BLaER1 (cell line): ENCODE measurements around the gene TCHHL1.
"Not testable (repeated sequence)": the region's sequence is repeated elsewhere in the genome, so short reads cannot be mapped to it uniquely, and the experiment has no call there.

Experiments used
- H3K27ac ChIP-seq: shearing (Covaris generic); formaldehyde crosslinking; 2 replicates; pipeline ENCODE4 v1.8.1; 2022
- H3K27me3 ChIP-seq: shearing (Covaris generic); formaldehyde crosslinking; 2 replicates; pipeline ENCODE4 v1.8.1; 2022
- H3K36me3 ChIP-seq: shearing (Covaris generic); formaldehyde crosslinking; 2 replicates; pipeline ENCODE4 v1.8.1; 2022
- H3K4me1 ChIP-seq: shearing (Covaris generic); formaldehyde crosslinking; 2 replicates; pipeline ENCODE4 v1.8.1; 2022
- H3K4me2 ChIP-seq: shearing (Covaris generic); formaldehyde crosslinking; 2 replicates; pipeline ENCODE4 v1.8.1; 2022
- H3K4me3 ChIP-seq: shearing (Covaris generic); formaldehyde crosslinking; 2 replicates; pipeline ENCODE4 v1.8.1; 2022
- H3K9ac ChIP-seq: shearing (Covaris generic); formaldehyde crosslinking; 2 replicates; pipeline ENCODE4 v1.8.1; 2022
- H3K9me3 ChIP-seq: shearing (Covaris generic); formaldehyde crosslinking; 2 replicates; pipeline ENCODE4 v1.8.1; 2022
- H4K20me1 ChIP-seq: shearing (Covaris generic); formaldehyde crosslinking; 2 replicates; pipeline ENCODE4 v1.8.1; 2022
- Cebpa-rat ChIP-seq: shearing (Covaris generic); IDR thresholded peaks from 2 replicates; pipeline ENCODE4 v1.8.1; 2022

TCHHL1 gene

GRCh38 chr1:152096931-152097330 is 8.1 kb upstream of the TCHHL1 start:
- H3K27ac ChIP-seq: no peak overlapping the region
- no peaks in the 10 kb centered on the region for H3K4me1 ChIP-seq
- H3K4me3 ChIP-seq: no peak overlapping the region
- TF ChIP-seq Cebpa-rat: no peak
- no peaks in the 10 kb centered on the region for H3K27me3 ChIP-seq
- no peaks in the 10 kb centered on the region for H3K36me3 ChIP-seq
- H4K20me1 ChIP-seq: no peaks in the 10 kb centered on the region
- H3K4me2 ChIP-seq: no peak overlapping the region
- no peak overlapping the region for H3K9ac ChIP-seq
- H3K9me3 ChIP-seq: peaks cover 15% of the 10 kb centered on the region

GRCh38 chr1:152086760-152087159 is 2.1 kb downstream of the TCHHL1 start:
- TF ChIP-seq Cebpa-rat: no peak
- Histone ChIP-seq H3K4me2 (peak overlapping the region; percentile 59), H3K27ac (no peak overlapping the region), H4K20me1 (no peaks in the 10 kb centered on the region), H3K36me3 (no peaks in the 10 kb centered on the region), H3K27me3 (no peaks in the 10 kb centered on the region), H3K4me3 (no peak overlapping the region), H3K4me1 (peaks cover 6% of the 10 kb centered on the region), H3K9me3 (no peaks in the 10 kb centered on the region), H3K9ac (no peak overlapping the region)

- Histone ChIP-seq H3K4me1 (peaks cover 6% of the 10 kb centered on the region), H4K20me1 (no peaks in the 10 kb centered on the region), H3K27ac (no peak overlapping the region), H3K9me3 (no peaks in the 10 kb centered on the region), H3K9ac (no peak overlapping the region), H3K4me3 (no peak overlapping the region), H3K4me2 (no peak overlapping the region), H3K36me3 (no peaks in the 10 kb centered on the region), H3K27me3 (no peaks in the 10 kb centered on the region)
- TF ChIP-seq Cebpa-rat: no peak
These were observed 4.0 kb downstream of the TCHHL1 start for GRCh38 chr1:152084853-152085252.

DNA sequence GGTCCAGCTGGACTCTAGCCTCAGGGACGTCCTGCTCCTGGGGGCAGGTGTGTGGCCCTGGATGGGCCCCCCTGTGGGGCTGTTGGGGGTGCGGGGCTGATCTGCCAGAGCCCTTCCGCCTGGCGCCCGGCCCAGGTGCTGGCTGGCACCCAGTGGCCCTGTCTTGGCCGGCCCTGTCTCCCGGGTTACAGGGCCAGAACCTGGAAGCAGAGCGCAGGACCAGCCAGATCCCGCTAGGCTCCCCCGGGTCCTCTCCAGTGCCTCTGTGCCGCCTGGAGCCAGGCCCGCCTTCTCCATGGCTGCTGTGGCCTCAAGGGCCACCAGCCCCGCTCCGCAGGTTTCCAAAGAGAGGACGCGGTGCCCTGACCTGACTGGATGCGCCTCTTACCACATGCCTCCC is 7.8 kb downstream of the TCHHL1 start:
- H3K9ac ChIP-seq, H3K27ac ChIP-seq, H4K20me1 ChIP-seq, H3K4me2 ChIP-seq, H3K36me3 ChIP-seq, H3K4me1 ChIP-seq, H3K4me3 ChIP-seq, H3K27me3 ChIP-seq: not testable (repeated sequence)
- H3K9me3 ChIP-seq: peaks cover 10% of the 10 kb centered on the region

DNA sequence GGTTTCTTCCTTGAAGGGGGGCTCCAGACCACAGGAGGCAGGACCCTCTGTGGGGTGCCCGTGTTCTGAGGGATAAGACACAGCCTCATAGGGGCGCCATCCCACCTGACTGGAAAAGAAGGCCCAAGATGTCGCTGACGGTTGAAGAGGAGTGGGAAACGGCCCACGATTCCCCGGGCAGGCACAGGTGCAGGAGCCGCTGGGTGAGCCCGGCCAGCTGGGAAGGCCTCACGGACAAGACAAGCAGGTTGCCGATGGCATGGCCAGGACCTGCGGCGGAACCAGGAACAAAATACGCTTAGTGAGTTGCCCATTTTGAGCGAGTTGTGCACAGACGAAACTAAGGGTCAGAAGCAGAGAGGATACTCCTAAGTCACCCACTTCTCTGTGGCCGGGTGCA is 8.4 kb downstream of the TCHHL1 start:
- H3K27me3 ChIP-seq, H3K4me3 ChIP-seq, H3K36me3 ChIP-seq: not testable (repeated sequence)

DNA sequence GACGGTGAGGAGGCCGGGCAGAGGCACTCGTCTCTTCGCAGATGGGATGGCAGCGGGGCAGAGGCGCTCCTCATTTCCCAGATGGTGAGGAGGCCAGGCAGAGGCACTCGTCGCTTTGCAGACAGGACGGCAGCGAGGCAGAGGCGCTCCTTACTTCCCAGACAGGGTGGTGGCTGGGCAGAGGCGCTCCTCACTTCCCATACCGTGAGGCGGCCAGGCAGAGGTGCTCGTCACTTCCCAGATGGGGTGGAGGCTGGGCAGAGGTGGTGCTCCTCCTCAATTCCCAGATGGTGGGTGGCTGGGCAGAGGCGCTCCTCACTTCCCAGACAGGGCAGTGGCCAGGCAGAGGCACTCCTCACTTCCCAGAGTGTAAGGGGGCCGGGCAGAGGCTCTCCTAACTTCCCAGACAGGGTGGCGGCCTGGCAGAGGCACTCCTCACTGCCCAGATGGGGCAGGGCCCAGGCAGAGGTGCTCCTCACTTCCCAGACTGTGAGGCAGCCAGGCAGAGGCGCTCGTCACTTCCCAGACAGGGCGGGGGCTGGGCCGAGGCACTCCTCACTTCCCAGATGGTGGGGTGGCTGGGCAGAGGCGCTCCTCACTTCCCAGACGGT is 9.9 kb downstream of the TCHHL1 start:
- Histone ChIP-seq H3K4me3 (no peak overlapping the region), H3K4me2 (no peak overlapping the region), H3K36me3 (no peaks in the 10 kb centered on the region), H4K20me1 (no peaks in the 10 kb centered on the region), H3K9me3 (peaks cover 10% of the 10 kb centered on the region), H3K9ac (no peak overlapping the region), H3K27ac (no peak overlapping the region), H3K4me1 (no peaks in the 10 kb centered on the region), H3K27me3 (no peaks in the 10 kb centered on the region)
- no peak for TF ChIP-seq Cebpa-rat

More for the DNA sequence above, 8.4 kb downstream of the TCHHL1 start:
- not testable (repeated sequence) for H3K4me1 ChIP-seq, H3K9ac ChIP-seq, H3K27ac ChIP-seq, H4K20me1 ChIP-seq, H3K4me2 ChIP-seq
- H3K9me3 ChIP-seq: peaks cover 10% of the 10 kb centered on the region

DNA sequence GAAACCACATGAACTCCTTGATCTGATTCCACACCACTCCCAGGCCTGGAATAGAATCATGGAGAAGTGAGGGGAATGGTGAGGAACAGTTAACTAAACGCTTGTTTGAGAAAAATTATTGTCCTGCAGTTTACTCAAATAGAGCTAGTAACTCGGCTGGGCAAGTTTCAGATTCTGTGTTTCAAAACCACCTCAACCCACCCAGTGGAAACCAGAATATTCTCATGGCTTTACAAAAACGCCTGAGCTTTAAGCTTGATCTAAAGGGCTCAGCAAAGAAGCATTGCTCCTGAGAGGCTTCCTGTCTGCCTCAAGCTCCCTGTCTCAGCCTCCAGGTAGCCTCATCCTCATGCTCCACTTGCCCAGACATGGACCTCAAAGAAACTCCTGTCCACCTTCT is 16.6 kb downstream of the TCHHL1 start:
- no peaks in the 10 kb centered on the region for H3K27me3 ChIP-seq
- H3K9me3 ChIP-seq: no peaks in the 10 kb centered on the region
- H4K20me1 ChIP-seq: no peaks in the 10 kb centered on the region
- no peak overlapping the region for H3K4me3 ChIP-seq
- H3K4me2 ChIP-seq: no peak overlapping the region
- no peaks in the 10 kb centered on the region for H3K36me3 ChIP-seq
- H3K4me1 ChIP-seq: peaks cover 9% of the 10 kb centered on the region
- H3K9ac ChIP-seq: no peak overlapping the region
- H3K27ac ChIP-seq: no peak overlapping the region
- TF ChIP-seq Cebpa-rat: no peak

DNA sequence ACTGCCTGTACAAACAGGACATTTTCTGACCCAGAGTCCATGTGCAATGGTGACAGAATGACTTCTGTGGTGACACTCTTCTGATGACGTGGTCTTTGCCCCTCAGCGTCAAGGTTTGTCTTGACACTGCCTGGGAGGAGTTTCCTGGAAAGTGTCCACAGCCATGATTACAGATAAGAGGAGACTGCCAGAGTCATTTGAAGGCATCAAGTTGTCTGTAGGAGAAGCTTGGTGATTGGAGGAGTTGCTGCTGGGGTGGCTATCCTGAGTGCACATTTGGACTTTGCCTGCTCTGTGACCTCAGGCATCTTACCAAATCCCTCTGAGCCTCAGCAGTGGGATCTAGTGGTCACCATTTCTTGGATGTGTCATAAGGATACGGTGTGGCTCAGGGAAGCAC is 17.7 kb downstream of the TCHHL1 start:
- no peak for TF ChIP-seq Cebpa-rat
- Histone ChIP-seq H3K27me3 (no peaks in the 10 kb centered on the region), H4K20me1 (no peaks in the 10 kb centered on the region), H3K9ac (no peak overlapping the region), H3K4me1 (peaks cover 18% of the 10 kb centered on the region), H3K4me3 (no peak overlapping the region), H3K36me3 (no peaks in the 10 kb centered on the region), H3K9me3 (no peaks in the 10 kb centered on the region), H3K27ac (no peak overlapping the region), H3K4me2 (no peak overlapping the region)

DNA sequence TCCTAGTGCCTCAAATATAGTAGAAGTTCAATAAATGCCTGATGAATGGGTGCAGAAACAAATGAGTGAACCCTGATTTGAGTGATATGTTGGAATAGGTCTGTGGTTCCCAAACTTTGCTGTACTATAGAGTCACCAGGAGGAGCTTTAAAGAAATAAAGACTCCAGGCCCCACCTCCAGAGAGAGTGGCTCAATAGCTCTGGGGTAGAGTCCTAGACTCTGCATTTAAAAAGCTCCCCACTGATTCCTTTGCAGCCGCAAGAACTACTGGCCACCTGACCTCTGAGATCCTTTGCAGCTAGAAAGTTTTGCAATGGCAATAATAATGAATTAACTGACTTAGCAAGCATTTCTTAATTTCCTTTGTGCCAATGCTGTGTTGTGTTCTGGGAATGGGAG is 20.9 kb downstream of the TCHHL1 start:
- Histone ChIP-seq H3K27me3 (no peaks in the 10 kb centered on the region), H3K27ac (no peak overlapping the region), H3K9me3 (no peaks in the 10 kb centered on the region), H3K4me2 (no peak overlapping the region), H4K20me1 (no peaks in the 10 kb centered on the region), H3K4me3 (no peak overlapping the region), H3K9ac (no peak overlapping the region), H3K4me1 (peaks cover 18% of the 10 kb centered on the region), H3K36me3 (no peaks in the 10 kb centered on the region)
- TF ChIP-seq Cebpa-rat: no peak

GRCh38 chr1:152067150-152067549 is 21.7 kb downstream of the TCHHL1 start:
- Histone ChIP-seq H3K36me3 (no peaks in the 10 kb centered on the region), H3K4me1 (peaks cover 18% of the 10 kb centered on the region), H3K9me3 (no peaks in the 10 kb centered on the region), H4K20me1 (no peaks in the 10 kb centered on the region), H3K27ac (no peak overlapping the region), H3K4me3 (no peak overlapping the region), H3K4me2 (peak overlapping the region; percentile 58), H3K27me3 (no peaks in the 10 kb centered on the region), H3K9ac (no peak overlapping the region)
- TF ChIP-seq Cebpa-rat: no peak

- no peak overlapping the region for H3K4me3 ChIP-seq
- H3K9me3 ChIP-seq: no peaks in the 10 kb centered on the region
- TF ChIP-seq Cebpa-rat: no peak
- H3K9ac ChIP-seq: no peak overlapping the region
- no peak overlapping the region for H3K4me2 ChIP-seq
- no peaks in the 10 kb centered on the region for H3K27me3 ChIP-seq
- no peak overlapping the region for H3K27ac ChIP-seq
- peaks cover 6% of the 10 kb centered on the region for H3K4me1 ChIP-seq
- no peaks in the 10 kb centered on the region for H3K36me3 ChIP-seq
- H4K20me1 ChIP-seq: no peaks in the 10 kb centered on the region
These were observed 26.9 kb downstream of the TCHHL1 start for GRCh38 chr1:152061952-152062351.
